H7 (cell line): Measurements from ENCODE around the gene E2F8. TPM values are rescaled to one million over a fixed set of nuclear protein-coding genes. Genes with fewer than 3 reads are reported as not detected.
"Not testable (repeated sequence)": the region's sequence is repeated elsewhere in the genome, so short reads cannot be mapped to it uniquely, and the experiment has no call there.

Experiments
- DNase-seq: peaks from one replicate; pipeline ENCODE4 v3.0.0; 2012
- H3K27me3 ChIP-seq: 2 replicates; pipeline ENCODE4 v1.6.0; 2011; ENCODE audit warnings: mild to moderate bottlenecking, low read length; ENCODE audit not compliant: control insufficient read depth, insufficient read depth
- H3K36me3 ChIP-seq: replicated peaks from 2 replicates; pipeline ENCODE4 v1.5.1; 2011; ENCODE audit warnings: low read length; ENCODE audit not compliant: control insufficient read depth, insufficient read depth
- H3K4me3 ChIP-seq: 2 replicates; pipeline ENCODE4 v1.5.1; 2011; ENCODE audit warnings: low read depth, mild to moderate bottlenecking, control low read depth, low read length, moderate library complexity; ENCODE audit not compliant: insufficient read depth
- total RNA-seq: library from RNA; depleted of rRNA; stranded (reverse); fragments of >200 nt; shearing (Covaris generic); gene quantifications from 2 replicates; pipeline ENCODE4 v1.2.3, GENCODE V29; 2014

The E2F8 gene
- total RNA-seq, 1 experiment from 2014 or later, result 5.6 TPM

DNA sequence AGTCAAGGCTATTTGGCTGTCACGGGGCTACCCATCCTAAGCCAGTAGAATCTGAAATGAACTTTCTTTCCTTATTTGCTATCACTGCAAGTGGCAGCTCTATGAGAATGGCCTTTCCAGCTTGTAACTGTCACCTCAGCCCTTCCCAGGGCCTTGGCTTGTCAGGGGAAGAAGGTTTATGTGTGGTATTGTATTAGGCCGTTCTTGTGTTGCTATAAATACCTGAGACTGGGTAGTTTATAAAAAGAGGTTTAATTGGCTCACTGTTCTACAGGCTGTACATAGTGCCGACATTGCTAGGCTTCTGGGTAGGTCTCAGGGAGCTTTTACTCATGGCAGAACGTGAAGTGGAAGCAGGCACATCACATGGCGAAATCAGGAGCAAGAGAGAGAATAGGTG, 26.8 kb upstream of the E2F8 start:
- Histone ChIP-seq H3K36me3 (no peaks in the 10 kb centered on the region), H3K27me3 (no peaks in the 10 kb centered on the region), H3K4me3 (no peak overlapping the region)
- DNase-seq, result no peak

DNA sequence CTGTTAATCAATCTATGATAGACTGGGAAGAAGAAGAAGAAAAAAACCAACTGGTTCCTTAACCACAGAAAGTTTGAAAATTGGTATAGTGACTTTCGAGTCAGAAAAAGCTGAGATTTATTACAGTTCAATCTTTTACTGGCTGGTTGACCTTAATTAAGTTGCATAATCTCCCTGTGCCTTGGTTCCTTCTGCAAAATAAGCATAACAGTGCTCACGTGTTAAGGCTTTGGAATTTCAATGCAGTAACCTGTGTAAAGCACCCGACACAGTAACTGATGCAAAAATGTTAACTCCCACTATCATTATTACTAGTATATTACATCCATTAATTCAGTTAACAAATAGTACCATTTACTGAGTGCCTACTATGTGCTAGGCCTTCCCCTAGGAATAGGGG, 22.6 kb upstream of the E2F8 start:
- Histone ChIP-seq H3K27me3 (no peaks in the 10 kb centered on the region), H3K4me3 (no peak overlapping the region), H3K36me3 (no peaks in the 10 kb centered on the region)
- DNase-seq, result no peak

DNA sequence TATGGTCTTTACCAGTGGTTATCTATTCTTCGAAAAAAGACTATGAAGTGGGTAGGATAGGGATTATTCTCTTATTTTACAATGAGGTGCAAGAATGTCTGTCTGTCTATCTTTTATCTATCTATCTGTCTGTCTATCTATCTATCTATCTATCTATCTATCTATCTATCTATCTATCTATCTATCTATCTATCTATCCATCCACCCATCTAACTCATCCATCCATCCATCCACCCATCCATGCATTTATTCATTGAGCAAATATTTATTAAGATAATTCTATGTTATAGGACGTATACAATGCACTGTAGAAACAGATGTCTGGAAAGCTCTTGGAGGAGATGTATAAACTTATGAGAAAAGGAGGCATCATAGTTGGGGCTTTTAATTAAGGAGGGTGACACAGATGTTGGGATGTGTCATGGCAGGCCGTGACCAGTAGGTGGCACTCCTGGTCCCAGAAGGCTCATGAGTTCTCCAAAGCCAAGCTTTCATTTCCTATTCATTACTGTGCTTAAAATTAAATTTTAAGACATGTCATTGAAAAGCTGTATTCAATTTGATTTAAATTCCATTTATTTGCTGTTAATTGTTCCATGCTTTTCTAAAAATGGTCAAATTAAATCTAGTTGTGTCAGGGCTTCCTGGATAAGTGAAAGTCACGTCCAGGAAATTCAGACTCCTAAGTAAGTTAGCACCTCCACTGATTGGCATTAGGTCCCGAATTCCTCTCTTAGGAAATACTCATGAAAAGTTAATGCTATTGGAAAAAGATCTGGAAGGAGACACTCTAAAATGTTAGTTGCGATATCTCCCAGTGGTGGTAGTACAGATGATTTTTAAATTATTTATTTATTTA, 19.0 kb upstream of the E2F8 start:
- Histone ChIP-seq H3K27me3 (no peaks in the 10 kb centered on the region), H3K36me3 (no peaks in the 10 kb centered on the region), H3K4me3 (no peak overlapping the region)
- DNase-seq, result peak; percentile 65

DNA sequence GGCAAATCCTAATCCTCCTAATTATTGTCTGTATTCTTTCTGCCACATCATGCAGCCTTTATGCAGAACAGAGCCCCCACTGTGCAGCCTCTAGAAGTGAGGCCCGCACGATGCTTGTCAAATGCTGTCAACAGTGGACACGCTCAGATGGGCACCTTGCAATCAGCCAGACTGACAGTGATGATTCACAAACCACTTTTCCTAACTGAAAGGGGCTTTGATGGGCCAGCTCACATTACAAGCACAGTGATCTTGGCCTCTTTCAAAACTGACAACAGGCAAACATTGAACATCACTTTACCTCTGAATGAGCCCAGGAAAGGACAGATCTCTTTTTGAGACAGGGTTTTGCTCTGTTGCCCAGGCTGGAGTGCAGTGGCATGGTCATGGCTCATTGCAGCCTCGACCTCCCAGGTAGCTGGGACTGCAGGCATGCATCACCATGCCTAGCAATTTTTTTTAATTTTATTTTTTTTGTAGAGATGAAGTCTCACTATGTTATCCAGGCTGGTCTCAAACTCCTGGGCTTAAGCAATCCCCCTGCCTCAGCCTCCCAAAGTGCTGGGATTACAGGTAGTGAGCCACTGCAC, 18.0 kb upstream of the E2F8 start:
- Histone ChIP-seq H3K4me3 (no peak overlapping the region), H3K36me3 (no peaks in the 10 kb centered on the region), H3K27me3 (no peaks in the 10 kb centered on the region)
- no peak for DNase-seq

DNA sequence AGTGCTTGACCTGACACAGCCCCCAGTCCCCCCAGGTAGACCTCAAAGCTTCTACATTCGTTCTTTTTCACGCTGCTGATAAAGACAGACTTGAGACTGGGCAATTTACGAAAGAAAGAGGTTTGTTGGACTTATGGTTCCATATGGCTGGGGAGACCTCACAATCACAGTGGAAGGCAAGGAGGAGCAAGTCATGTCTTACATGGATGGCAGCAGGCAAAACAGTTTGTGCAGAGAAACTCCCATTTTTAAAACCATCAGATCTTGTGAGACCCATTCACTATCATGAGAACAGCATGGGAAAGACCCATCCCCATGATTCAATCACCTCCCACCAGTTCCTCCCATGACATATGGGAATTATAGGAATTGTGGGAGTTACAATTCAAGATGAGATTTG, 13.7 kb upstream of the E2F8 start:
- not testable (repeated sequence) for H3K4me3 ChIP-seq, DNase-seq, H3K36me3 ChIP-seq, H3K27me3 ChIP-seq

DNA sequence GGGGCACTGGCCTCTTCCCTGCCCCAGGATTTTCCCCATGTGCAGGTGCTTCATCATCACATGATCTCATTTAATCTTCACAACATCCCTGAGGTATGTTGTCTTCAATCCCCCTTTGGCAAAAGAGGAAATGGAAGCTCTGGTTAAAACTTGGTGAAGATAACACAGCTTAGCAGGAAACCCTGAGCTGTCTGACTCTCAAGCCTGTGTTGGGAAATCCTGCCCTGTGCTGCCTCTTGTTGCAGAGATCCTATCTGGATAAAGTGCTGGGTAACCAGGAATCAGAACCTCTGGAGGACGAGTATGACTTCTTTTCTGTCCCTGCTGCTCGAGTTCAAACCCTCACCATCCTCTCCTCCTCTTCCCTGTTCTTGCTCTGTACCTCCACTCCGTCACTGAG, 13.1 kb upstream of the E2F8 start:
- Histone ChIP-seq H3K4me3 (no peak overlapping the region), H3K27me3 (no peaks in the 10 kb centered on the region), H3K36me3 (no peaks in the 10 kb centered on the region)
- DNase-seq, result no peak

DNA sequence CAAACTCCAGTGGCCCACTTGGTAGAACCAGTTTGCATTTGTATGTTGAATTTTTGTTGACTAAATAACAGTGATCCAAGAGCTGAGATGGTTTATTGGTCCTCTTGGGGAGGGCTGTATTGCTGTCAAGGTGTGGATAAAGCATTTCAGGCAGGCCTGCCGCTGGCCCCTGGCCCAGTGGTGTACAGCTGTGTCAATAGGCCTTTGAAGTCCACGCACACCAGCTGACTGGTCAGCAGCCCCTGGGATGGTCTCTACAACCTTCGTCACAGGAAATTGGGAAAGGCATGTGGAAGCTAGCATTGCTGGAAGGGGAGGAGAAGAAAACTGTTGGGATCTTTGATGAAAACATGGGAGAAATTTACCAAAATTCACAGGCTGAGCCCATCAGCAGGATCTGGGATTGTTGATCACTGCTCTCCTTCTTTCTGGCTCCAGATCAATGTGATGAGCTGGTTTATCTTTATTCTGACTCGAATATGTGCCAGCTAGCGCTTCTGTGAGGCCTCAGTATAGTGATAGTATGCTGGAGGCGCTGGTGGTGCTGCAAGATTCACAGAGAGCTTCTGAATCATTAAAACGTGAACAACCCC, 12.5 kb upstream of the E2F8 start:
- no peaks in the 10 kb centered on the region for H3K36me3 ChIP-seq
- no peak for DNase-seq
- no peak overlapping the region for H3K4me3 ChIP-seq
- no peaks in the 10 kb centered on the region for H3K27me3 ChIP-seq

DNA sequence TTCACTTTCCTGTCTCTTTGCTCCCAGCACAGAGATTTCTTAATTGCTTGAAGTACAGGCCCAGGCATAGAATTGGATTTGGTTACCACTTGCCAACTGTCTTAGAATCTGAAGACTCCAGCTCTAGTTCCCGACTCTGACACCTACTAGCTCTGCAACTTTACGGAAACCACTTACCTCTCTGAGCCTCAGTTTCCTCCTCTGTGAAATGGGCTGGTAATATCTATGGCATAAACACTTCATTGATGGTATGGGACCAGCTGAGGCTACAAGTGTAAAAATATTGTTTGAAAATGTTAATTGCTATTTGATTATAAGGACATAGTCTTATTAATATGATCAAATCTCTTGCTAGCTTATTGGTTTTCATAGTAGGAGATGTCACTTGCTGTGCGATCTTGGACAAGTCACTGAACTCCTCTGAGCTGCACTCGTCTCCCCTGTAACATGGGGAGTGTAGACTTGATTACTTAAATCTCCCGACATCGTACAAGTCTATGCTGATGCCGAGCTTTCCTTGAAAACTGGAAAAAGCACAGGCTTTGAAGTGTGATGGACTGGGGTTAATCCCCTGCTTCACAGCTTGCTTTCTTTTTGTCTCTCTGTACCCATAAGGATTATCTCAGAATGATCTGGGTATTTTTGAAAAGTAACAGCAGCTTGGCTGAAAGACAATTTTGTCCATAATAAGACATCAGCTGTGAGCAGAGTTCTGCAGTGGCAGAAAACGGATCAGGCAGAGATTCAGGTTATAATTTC, 11.8 kb upstream of the E2F8 start:
- no peaks in the 10 kb centered on the region for H3K36me3 ChIP-seq
- no peak overlapping the region for H3K4me3 ChIP-seq
- no peaks in the 10 kb centered on the region for H3K27me3 ChIP-seq
- no peak for DNase-seq

DNA sequence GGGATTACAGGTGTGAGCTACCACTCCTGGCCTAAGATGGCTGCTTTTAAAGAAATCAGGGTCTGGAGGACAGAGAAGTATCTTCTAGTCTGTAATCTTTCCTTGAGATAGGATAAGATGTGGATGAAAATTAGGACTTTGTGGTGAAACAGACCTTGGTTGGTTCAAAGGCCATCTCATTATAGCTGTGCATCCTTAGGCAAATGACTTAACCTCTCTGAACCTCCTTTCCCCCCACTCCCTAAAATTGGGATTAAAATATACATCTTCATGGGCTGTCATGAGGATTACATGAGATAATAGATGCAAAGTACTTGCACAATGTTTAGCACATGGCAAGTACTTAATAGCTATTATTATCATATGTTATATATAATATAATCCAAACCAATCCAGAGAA, 10.8 kb upstream of the E2F8 start:
- no peak for DNase-seq
- Histone ChIP-seq H3K27me3 (no peaks in the 10 kb centered on the region), H3K36me3 (no peaks in the 10 kb centered on the region), H3K4me3 (no peak overlapping the region)

DNA sequence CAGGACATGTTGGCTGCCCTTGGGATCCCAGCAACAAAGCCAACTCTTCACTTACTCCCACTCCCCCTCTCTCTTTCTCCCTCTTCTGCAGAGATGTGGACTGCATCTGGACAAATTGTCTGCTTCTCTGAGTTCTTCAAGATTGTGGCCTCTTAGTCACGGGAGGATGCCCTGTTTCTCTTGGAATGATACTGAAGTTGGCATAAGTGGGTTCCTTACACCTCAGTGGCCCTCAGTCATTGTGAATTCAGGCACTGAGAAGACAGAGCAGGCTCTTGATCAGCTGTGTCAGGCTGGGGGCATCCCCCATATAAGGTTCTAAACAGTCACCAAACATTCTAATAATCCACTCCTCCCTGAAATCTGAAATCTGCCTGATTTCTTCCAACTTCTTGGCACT, 6.1 kb upstream of the E2F8 start:
- H3K27me3 ChIP-seq, result peaks cover 25% of the 10 kb centered on the region
- no peak for DNase-seq

DNA sequence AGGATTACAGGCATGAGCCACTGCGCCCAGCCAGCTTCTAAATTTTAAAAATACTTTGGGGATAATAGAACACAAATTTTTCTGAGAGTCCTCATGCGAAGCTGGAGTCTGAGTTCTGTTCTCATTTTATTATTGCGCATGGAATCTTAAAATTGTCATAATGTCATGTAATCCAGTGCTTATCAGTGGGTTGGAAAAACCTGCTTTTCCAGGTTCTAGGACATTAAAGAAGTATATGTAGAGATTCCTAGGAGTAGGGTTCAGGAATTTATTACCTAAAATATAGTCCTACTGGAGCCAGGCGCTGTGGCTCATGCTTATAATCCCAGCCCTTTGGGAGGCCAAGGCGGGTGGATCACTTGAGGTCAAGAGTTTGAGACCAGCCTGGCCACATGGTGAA, 4.6 kb upstream of the E2F8 start:
- Histone ChIP-seq H3K27me3 (peaks cover 25% of the 10 kb centered on the region), H3K4me3 (no peak overlapping the region), H3K36me3 (no peaks in the 10 kb centered on the region)
- no peak for DNase-seq

More for the DNA sequence above, 6.1 kb upstream of the E2F8 start:
- no peaks in the 10 kb centered on the region for H3K36me3 ChIP-seq
- H3K4me3 ChIP-seq, result no peak overlapping the region

DNA sequence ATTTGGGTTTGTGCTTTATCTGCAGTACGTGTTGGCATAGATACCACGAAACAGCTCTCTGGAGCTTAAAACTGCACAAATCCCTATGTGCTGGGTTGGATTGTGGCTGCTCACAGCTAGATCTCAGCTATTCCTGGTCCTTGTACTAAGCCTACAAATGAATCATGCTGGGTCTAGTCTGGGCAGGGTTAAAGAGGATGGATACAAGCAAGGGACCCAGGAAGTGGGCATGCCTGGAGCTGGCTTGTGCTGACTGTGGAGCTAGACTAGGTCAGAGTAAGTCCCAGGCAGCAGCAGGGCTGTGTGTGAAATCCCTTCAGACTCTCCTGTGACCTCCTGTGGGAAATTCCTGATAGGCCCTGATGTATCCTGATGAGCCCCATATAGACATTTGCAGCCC, 3.9 kb upstream of the E2F8 start:
- peaks cover 25% of the 10 kb centered on the region for H3K27me3 ChIP-seq
- DNase-seq, result no peak
- no peak overlapping the region for H3K4me3 ChIP-seq
- no peaks in the 10 kb centered on the region for H3K36me3 ChIP-seq

DNA sequence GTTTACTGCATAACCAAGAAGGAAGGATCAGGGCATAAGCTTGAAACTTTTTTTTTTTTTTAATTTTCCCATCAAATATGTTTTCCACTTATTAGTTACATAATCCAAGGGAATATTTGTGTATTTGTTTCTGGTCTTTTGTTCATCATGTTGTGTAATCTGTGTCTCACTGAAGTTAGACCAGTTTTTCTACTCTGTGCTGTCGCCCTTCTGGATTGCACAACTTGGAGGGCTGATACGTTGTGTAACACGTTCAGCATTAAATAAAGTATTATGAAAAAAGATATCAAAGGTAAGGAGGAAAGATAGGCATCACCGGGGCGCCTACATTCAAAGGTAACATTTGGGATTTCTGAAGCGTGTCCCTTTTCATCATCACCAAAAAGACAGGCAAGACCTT, 3.3 kb upstream of the E2F8 start:
- H3K36me3 ChIP-seq, result no peaks in the 10 kb centered on the region
- no peak for DNase-seq
- no peak overlapping the region for H3K4me3 ChIP-seq
- H3K27me3 ChIP-seq, result peaks cover 25% of the 10 kb centered on the region

DNA sequence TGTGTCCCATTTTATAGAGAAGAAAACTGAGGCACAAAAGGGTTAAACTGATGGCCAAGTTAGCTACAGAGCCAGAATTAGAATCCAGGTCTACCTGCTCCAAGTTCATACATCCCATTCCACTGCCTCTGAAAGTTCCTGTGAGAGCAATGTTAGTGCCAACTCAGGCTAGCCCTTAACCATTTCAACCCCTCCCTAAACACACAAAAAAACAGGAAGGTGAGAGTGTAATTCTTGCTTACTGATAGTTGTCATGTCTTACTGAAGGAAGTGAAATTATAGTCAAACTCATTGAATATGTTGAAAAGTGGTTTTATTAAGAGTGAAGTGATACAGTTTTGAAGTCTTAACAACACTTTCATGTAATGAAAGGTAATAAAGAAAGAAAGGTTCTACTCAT, 2.9 kb upstream of the E2F8 start:
- no peaks in the 10 kb centered on the region for H3K36me3 ChIP-seq
- peaks cover 25% of the 10 kb centered on the region for H3K27me3 ChIP-seq
- no peak for DNase-seq
- no peak overlapping the region for H3K4me3 ChIP-seq

DNA sequence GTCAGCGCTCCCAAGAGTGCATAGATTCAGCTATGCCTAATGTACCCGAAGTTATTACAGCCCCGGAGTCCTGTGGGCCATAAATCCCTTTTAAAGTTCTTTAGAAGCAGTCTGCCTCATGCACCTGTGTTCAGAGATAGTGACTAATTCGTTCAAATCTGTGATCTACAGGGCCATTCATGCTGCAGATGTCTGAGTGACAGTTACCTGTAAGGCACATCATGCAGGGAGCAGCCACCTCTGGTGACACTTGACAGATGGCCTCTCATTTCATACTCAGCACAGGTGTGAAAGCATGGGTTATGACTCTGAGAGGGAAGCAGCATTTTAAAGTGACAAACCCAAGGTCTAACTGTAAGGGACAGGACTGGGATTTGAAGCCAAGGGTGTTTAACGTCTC, 2.4 kb upstream of the E2F8 start:
- peaks cover 25% of the 10 kb centered on the region for H3K27me3 ChIP-seq
- DNase-seq, result no peak
- H3K4me3 ChIP-seq, result no peak overlapping the region
- H3K36me3 ChIP-seq, result no peaks in the 10 kb centered on the region
